ENCODE measurements around the gene RPS27A.
"Not testable (repeated sequence)": the region's sequence is repeated elsewhere in the genome, so short reads cannot be mapped to it uniquely, and the experiment has no call there.

The RPS27A gene

GRCh38 chr2:55236992-55237543 lies 4.6 kb downstream of the RPS27A start:
- DNase-seq (ENCODE audit: low read depth in 1 of 2, low spot score in 1 of 2): no peak

GRCh38 chr2:55239656-55240222 lies 7.3 kb downstream of the RPS27A start:
- no peak for DNase-seq (ENCODE audit: low read depth in 1 of 2, low spot score in 1 of 2)

DNA sequence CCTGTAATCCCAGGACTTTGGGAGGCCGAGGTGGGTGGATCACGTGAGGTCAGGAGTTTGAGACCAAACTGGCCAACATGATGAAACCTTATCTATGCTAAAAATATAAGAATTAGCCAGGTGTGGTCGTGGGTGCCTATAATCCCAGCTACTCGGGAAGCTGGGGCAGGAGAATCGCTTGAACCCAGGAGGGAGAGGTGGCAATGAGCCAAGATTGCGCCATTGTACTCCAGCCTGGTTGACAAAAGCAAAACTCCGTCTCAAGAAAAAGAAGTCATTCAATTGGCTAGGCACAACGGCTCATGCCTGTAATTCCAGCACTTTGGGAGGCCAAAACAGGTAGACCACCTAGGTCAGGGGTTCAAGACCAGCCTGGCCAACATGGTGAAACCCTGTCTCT lies 9.1 kb downstream of the RPS27A start:
- DNase-seq (ENCODE audit: low read depth in 1 of 2, low spot score in 1 of 2): not testable (repeated sequence)

DNA sequence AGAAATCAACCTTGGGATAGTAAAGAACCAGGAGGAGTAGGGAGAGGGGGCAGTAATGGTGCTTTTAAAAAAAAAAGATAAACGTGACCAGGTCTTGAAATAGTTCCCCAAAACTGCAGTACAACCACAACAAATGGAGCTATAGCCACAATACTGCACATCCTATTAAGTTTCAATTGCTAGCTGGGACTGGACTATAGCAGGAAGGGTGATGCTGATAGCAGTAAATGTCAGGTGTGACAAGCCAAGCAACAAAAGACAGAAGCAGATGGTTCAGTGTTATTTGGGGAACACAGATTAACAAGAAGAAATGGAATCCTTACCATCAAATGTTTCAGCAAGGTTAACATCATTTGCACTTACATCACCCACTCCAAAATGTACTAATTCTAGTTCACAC lies 10.1 kb downstream of the RPS27A start:
- DNase-seq (ENCODE audit: low read depth in 1 of 2, low spot score in 1 of 2): no peak

DNA sequence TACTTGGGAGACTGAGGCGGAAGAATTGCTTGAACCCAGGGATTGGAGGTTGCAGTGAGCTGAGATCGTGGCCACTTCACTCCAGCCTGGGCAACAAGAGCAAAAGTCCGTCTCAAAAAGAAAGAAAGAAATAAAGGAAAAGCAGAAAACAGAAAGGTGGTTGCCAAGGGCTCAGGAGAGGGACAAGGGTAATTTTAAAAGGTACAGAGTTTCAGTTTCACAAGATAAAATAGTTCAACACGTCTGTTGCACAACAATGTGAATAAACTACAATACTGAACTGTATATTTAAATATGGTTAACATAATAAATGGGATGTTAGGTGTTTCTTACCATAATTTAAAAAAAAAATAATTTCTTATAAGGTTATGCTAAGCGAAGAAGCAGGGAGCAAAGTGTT lies 12.9 kb downstream of the RPS27A start:
- DNase-seq (ENCODE audit: low read depth in 1 of 2, low spot score in 1 of 2): no peak

DNA sequence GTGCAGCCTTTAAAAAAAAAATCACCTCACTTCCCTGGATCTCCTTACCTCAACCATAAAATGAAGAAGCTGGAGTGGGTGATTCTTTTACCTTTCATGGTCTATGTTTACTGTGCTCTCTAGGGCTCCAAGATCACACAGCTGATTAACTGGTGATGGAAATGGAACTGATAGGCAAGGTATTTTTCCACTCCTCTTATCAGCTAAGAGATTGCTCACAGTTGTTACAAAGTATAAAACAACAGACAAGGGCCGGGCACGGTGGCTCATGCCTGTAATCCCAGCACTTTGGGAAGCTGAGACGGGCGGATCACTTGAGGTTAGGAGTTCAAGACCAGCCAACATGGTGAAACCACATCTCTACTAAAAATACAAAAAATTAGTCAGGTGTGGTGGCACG lies 14.5 kb downstream of the RPS27A start:
- no peak for DNase-seq (ENCODE audit: low read depth in 1 of 2, low spot score in 1 of 2)

- DNase-seq (ENCODE audit: low read depth in 1 of 2, low spot score in 1 of 2): no peak
Observed at GRCh38 chr2:55252832-55253231, 20.3 kb downstream of the RPS27A start.

- DNase-seq (ENCODE audit: low read depth in 1 of 2, low spot score in 1 of 2): not testable (repeated sequence)
Observed at GRCh38 chr2:55259586-55259985, 27.1 kb downstream of the RPS27A start.

DNA sequence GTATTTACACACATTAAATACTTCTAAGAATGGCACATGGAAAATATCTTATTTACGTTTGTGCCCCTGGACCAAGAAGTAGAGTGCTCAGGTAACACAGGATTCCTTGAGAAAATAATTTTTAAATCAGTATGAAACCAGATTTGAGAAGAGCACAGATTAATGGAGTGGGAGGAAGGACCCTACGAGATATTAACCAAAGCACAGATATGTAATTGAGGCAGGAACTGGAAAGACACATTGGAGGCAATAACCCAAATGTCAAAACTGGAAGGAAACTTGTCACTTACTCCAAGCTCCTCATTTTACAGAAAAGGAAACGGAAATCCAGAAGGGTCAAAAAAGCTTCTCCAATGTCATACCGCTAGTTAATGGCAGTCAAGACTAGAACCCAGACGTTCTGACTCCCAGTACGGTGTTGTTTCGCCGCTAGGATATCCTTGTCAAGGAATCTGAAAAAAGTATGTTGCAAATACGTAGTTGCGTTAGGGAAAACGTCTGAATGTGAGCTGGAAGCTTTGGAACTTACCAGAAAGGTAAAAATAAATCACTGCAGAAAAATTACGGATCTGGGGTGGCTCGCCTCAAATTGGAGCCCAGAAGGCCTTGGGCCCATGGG lies 35.9 kb downstream of the RPS27A start:
- DNase-seq (ENCODE audit: low read depth in 1 of 2, low spot score in 1 of 2): no peak

- DNase-seq (ENCODE audit: low read depth in 1 of 2, low spot score in 1 of 2): peak; percentile 81 to 82
Observed at GRCh38 chr2:55268907-55269644, 36.6 kb downstream of the RPS27A start, which contains the start of gene MTIF2. MTIF2 (minus strand) TSS chr2:55269231; CDS start chr2:55263858, 5,373 bp downstream.

- DNase-seq (ENCODE audit: low read depth in 1 of 2, low spot score in 1 of 2): no peak
Observed at GRCh38 chr2:55269645-55269990, 37.1 kb downstream of the RPS27A start.

DNA sequence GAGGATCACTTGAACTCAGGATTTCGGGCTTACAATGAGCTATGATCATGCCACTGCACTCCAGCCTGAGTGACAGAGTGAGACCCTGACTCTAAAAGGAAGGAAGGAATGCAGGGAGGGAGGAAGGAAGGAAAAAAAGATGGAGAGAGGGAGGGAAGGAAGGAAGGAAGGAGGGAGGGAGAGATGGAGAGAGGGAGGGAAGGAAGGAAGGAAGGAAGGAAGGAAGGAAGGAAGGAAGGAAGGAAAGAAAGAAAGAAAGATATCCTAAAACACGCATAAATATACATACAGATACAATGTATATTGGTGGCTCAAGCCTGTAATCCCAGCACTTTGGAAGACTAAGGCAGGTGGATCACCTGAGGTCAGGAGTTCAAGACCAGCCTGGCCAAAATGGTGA lies 41.9 kb downstream of the RPS27A start:
- DNase-seq (ENCODE audit: low read depth in 1 of 2, low spot score in 1 of 2): not testable (repeated sequence)

GRCh38 chr2:55277310-55277709 lies 44.8 kb downstream of the RPS27A start:
- no peak for DNase-seq (ENCODE audit: low read depth in 1 of 2, low spot score in 1 of 2)

DNA sequence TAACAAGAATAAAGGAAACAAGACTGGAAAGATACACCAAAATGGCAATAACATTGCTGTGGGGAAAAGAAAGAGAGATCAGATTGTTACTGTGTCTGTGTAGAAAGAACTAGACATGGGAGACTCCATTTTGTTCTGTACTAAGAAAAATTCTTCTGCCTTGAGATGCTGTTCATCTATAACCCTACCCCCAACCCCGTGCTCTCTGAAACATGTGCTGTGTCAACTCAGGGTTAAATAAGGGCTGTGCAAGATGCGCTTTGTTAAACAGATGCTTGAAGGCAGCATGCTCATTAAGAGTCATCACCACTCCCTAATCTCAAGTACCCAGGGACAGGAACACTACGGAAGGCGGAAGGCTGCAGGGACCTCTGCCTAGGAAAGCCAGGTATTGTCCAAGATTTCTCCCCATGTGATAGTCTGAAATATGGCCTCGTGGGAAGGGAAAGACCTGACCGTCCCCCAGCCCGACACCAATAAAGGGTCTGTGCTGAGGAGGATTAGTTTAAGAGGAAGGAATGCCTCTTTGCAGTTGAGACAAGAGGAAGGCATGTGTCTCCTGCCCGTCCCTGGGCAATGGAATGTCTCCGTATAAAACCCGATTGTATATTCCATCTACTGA lies 46.8 kb downstream of the RPS27A start:
- not testable (repeated sequence) for DNase-seq (ENCODE audit: low read depth in 1 of 2, low spot score in 1 of 2)

DNA sequence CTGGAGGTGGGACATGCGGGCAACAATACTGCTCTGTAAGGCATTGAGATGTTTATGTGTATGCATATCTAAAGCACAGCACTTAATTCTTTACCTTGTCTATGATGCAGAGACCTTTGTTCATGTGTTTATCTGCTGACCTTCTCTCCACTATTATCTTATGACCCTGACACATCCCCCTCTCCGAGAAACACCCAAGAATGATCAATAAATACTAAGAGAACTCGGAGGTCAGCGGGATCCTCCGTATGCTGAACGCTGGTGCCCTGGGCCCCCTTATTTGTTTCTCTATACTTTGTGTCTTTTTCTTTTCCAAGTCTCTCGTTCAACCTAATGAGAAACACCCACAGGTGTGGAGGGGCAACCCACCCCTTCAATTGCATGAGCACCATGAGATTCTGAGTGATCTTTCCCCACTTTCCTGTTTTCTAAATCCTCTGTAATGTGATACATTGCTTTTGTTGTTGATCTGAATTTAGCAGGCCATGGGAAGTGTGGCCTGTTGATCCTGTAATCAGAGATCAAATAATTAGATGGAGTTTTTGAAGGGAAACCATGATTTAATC lies 47.5 kb downstream of the RPS27A start:
- DNase-seq (ENCODE audit: low read depth in 1 of 2, low spot score in 1 of 2): not testable (repeated sequence)

DNA sequence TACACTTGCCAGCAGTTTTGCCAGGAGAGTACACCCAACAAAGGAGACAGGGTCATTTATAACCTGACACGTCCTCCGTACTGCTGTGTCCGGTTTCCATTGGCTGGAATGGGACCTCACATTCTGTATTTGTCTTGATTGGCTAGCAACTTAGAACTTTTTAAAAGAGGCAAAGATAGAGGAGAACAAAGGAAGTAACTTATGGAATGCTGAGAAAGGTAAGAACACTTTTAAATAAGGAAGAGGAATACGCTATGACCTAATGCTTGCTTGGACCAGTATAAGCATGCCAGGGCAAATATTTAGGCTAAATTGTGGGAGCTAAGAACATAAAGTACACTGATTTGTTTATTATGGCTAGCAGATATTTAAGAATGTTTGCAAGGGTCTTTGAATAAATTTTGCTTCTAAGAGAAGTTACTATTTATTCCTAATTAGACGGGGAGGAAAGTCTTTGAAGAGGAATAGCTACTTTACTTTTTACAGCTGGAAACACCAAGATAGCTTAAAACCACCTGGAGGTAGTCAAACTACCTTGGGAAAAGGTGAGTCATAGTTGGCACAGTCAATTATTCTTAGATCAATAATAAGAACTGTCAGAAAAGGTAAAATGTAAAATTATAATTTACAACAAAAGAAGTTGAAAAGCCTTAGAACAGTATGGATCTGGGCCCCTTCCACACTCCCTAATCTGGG lies 48.5 kb downstream of the RPS27A start:
- not testable (repeated sequence) for DNase-seq (ENCODE audit: low read depth in 1 of 2, low spot score in 1 of 2)

DNA sequence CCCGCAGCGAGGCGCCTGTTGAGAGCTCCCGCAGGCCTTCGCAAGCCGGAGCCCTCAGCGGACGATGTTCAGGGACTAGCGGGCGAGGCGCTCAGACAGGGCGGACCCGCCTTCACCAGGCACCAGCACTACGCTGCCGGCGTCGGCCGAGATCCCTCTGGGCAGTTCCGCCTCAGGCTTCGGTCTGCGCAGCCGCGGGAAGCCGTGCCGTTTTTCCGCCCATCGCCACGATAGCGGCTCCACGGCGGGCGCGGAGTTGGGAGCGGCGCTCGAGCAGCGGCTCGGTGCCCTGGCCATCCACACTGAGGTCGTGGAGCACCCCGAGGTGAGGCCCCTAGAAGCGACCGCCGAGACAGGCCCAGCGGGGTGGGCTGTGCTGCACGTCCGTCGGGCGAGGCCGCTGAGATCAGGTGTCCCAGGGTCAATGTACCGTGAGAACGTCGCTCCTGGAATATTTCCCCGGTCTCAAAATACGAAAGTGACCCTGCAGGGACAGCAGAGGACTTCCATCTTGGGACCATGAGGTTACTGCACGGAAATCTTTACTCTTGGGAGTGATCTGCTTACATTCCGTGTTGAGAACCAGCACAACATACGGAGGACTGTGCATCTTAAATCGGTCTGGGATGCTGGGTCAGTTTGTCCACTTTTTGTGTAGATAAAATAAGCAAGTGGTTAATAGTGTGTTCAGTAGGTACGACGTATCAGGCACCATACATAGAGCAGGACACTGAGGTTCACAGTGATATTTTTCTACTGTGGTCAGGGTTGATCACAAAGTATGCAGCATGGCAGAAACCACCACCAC lies 49.8 kb downstream of the RPS27A start:
- peak; percentile 76 to 78 for DNase-seq (ENCODE audit: low read depth in 1 of 2, low spot score in 1 of 2)

DNA sequence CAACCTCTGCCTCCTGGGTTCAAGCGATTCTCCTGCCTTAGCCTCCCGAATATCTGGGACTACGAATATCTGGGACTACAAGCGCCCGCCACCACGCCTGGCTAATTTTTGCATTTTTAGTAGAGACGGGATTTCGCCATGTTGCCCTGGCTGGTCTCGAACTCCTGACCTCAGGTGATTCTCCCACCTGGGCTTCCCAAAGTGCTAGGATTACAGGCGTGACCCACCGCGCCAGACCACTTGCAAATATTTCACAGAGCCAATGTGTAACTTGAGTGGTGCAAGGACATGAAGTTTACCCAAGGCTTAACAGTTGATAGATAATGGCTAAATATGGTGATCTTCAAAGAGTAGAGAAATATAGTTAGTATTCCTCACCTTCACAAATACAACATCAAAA lies 50.6 kb downstream of the RPS27A start:
- DNase-seq (ENCODE audit: low read depth in 1 of 2, low spot score in 1 of 2): no peak

Data from activated T-helper 1 cell treated with anti-CD3 and anti-CD28 coated beads, Interleukin-2, amount 50 U/mL, for 16 hours (primary cell).